OCI-LY3 (cell line): ENCODE results near the gene RPS21.

Experiments used
- H2AFZ ChIP-seq: fragments of 200-600, 300-600 bp; shearing (Covaris generic); 2 replicates; pipeline ENCODE4 v1.6.0; 2014; ENCODE audit warnings: antibody characterized with exemption, low read depth, low read length
- H3K27ac ChIP-seq: fragments of 200-600, 300-600 bp; sonication (generic); 2 replicates; pipeline ENCODE4 v1.5.1; 2014; ENCODE audit warnings: mild to moderate bottlenecking, low read length, moderate library complexity, mixed read lengths
- H3K27me3 ChIP-seq: fragments of 200-600, 300-600 bp; sonication (generic); 2 replicates; pipeline ENCODE4 v1.6.1; 2014; ENCODE audit warnings: low read depth, low read length, mixed read lengths
- H3K36me3 ChIP-seq: fragments of 200-600, 300-600 bp; sonication (generic); replicated peaks from 2 replicates; pipeline ENCODE3; 2014; ENCODE audit warnings: low read depth, low read length, mixed read lengths
- H3K4me1 ChIP-seq: fragments of 300-600, 200-600 bp; sonication (generic); 2 replicates; pipeline ENCODE4 v1.6.1; 2014; ENCODE audit warnings: low read length, mixed read lengths
- H3K4me2 ChIP-seq: fragments of 200-600, 300-600 bp; sonication (generic); 2 replicates; pipeline ENCODE4 v1.6.1; 2014; ENCODE audit warnings: low read length, mixed read lengths
- H3K4me3 ChIP-seq: fragments of 300-600, 200-600 bp; sonication (generic); 2 replicates; pipeline ENCODE4 v1.5.1; 2014; ENCODE audit warnings: antibody characterized with exemption, mild to moderate bottlenecking, low read length, moderate library complexity
- H3K79me2 ChIP-seq: fragments of 300-600, 200-600 bp; shearing (Covaris generic); 2 replicates; pipeline ENCODE4 v1.6.1; 2014; ENCODE audit warnings: mild to moderate bottlenecking, low read length, mixed read lengths
- H3K9ac ChIP-seq: fragments of 300-600, 200-600 bp; shearing (Covaris generic); 2 replicates; pipeline ENCODE4 v1.6.0; 2014; ENCODE audit warnings: mild to moderate bottlenecking, low read length, moderate library complexity
- H3K9me3 ChIP-seq: fragments of 200-600, 300-600 bp; shearing (Covaris generic); 2 replicates; pipeline ENCODE4 v1.6.1; 2014; ENCODE audit warnings: low read length, mixed read lengths; ENCODE audit not compliant: insufficient read depth
- H4K20me1 ChIP-seq: fragments of 200-600, 300-600 bp; sonication (generic); 2 replicates; pipeline ENCODE4 v1.6.1; 2016; ENCODE audit warnings: low read length, mixed read lengths; ENCODE audit not compliant: insufficient read depth
- EZH2phosphoT487 ChIP-seq: fragments of 200-600 bp; shearing (Covaris generic); IDR thresholded peaks from 2 replicates; pipeline ENCODE4 v1.6.1; 2018; ENCODE audit warnings: antibody characterized with exemption, mixed run types, low read depth
- TF ChIP-seq, protein P1 (sequence below): fragments of 200-600, 300-600 bp; sonication (generic); IDR thresholded peaks from 2 replicates; pipeline ENCODE4 v1.5.1; 2014; ENCODE audit warnings: antibody characterized with exemption, low read length, low read depth

RPS21 gene

DNA sequence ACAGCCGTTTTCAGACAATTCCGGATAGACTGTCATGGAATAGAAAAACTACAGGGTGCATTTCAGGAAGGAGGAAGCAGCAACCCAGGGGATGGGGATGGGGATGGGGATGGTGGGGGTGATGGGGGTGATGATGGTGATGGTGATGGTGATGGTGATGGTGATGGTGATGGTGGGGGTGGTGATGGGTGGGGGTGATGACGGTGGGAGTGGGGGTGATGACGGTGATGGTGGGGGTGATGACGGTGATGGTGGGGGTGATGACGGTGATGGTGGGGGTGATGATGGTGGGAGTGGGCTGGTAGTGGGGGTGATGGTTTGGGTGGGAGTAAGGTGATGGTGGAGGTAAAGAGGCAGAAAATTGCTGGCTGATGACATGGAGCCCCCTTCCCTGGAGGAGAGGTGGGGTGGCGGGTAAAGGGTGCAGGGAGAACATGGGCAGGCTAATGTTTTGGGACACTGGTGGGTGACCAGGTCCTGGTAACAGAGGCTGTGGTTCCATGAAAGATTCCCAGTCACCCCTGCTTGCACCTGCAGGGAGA is 37.3 kb upstream of the RPS21 start:
- Histone ChIP-seq H3K4me2 (no peak overlapping the region), H3K9me3 (no peaks in the 10 kb centered on the region), H3K79me2 (no peaks in the 10 kb centered on the region), H3K9ac (no peak overlapping the region), H2AFZ (no peak overlapping the region), H3K36me3 (peaks cover 2% of the 10 kb centered on the region), H3K27me3 (no peaks in the 10 kb centered on the region), H3K4me3 (no peak overlapping the region), H3K27ac (no peak overlapping the region), H3K4me1 (no peaks in the 10 kb centered on the region), H4K20me1 (no peaks in the 10 kb centered on the region)
- TF ChIP-seq EZH2phosphoT487: no peak

DNA sequence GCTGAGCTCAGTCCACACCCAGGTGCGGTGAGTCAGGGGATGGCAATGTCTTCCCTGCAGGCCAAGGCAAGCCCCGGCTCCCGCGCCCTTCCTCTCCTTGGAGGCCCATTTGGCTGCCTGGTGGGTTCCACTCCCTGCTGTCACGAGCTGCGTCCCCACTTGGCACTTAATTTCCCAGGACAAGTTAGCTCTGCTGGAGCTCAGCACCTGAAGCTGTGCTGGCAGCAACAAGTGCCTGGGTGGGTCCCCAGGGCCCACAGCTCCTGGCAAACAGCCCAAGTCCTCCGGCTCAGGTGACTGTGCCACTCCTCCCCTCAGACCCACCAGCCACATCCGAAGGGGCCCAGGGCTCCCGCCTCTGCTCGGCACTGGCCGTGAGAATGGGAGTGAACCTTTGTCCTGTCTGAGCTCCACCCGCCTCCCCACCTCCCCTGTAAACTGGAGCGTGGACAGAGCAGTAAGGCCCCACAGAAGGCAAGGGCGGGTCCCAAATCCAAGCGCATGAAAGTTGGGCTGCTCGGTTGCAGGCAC is 36.7 kb upstream of the RPS21 start:
- H2AFZ ChIP-seq: no peak overlapping the region
- no peaks in the 10 kb centered on the region for H3K27me3 ChIP-seq
- H3K9me3 ChIP-seq: no peaks in the 10 kb centered on the region
- TF ChIP-seq, protein P1, sequence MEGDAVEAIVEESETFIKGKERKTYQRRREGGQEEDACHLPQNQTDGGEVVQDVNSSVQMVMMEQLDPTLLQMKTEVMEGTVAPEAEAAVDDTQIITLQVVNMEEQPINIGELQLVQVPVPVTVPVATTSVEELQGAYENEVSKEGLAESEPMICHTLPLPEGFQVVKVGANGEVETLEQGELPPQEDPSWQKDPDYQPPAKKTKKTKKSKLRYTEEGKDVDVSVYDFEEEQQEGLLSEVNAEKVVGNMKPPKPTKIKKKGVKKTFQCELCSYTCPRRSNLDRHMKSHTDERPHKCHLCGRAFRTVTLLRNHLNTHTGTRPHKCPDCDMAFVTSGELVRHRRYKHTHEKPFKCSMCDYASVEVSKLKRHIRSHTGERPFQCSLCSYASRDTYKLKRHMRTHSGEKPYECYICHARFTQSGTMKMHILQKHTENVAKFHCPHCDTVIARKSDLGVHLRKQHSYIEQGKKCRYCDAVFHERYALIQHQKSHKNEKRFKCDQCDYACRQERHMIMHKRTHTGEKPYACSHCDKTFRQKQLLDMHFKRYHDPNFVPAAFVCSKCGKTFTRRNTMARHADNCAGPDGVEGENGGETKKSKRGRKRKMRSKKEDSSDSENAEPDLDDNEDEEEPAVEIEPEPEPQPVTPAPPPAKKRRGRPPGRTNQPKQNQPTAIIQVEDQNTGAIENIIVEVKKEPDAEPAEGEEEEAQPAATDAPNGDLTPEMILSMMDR: no peak
- TF ChIP-seq EZH2phosphoT487: no peak
- no peaks in the 10 kb centered on the region for H3K4me1 ChIP-seq
- H3K27ac ChIP-seq: no peak overlapping the region
- peaks cover 2% of the 10 kb centered on the region for H3K36me3 ChIP-seq
- H3K9ac ChIP-seq: no peak overlapping the region
- H3K4me3 ChIP-seq: no peak overlapping the region
- no peaks in the 10 kb centered on the region for H3K79me2 ChIP-seq
- H3K4me2 ChIP-seq: no peak overlapping the region
- no peaks in the 10 kb centered on the region; the same call in 1 of the 2 replicates for H4K20me1 ChIP-seq

DNA sequence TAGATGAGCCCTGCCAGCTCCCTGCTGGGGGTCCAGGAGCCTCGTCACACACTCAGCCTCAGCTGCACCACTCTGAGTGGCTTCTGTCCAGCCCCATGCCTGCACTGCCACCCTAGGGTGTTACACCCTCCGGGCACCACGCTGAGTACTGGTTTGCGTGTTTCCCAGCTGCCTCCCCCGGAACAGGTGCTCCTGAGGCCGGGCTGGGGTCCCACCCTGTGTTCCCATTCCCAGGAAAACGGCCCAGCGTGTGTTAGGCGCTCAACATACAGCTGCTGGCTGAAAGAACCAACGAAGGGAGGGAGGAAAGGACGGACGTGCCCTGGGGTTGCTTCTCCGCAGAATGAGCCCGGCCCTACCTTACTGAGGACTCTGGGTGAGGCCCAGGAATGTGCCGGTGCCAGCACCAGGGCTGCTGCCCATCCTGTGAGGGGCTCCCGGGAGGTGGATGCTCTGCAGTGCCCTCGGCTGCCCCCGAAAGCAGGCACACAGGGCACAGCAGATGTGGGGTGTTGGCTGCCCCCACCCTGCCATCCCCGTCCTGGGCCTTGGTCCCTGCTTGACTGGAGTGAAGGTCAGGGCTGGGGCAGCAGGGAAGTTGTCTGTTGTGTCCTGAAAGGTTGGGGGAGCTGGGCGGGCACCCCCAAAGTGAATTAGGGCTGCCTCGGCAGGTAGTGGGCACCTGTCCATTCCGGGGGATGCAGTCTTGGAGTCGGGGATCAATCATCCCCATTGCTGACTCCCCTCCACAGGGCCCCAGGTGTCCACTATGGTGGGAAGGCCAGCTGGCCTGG is 36.1 kb upstream of the RPS21 start:
- Histone ChIP-seq H3K27me3 (no peaks in the 10 kb centered on the region), H3K9ac (no peak overlapping the region), H3K79me2 (no peaks in the 10 kb centered on the region), H3K9me3 (no peaks in the 10 kb centered on the region), H4K20me1 (no peaks in the 10 kb centered on the region; the same call in 1 of the 2 replicates), H3K4me1 (no peaks in the 10 kb centered on the region), H3K36me3 (peaks cover 2% of the 10 kb centered on the region), H3K4me2 (no peak overlapping the region), H3K27ac (no peak overlapping the region), H2AFZ (no peak overlapping the region), H3K4me3 (no peak overlapping the region)
- no peak for TF ChIP-seq EZH2phosphoT487
- TF ChIP-seq, protein P1: no peak

DNA sequence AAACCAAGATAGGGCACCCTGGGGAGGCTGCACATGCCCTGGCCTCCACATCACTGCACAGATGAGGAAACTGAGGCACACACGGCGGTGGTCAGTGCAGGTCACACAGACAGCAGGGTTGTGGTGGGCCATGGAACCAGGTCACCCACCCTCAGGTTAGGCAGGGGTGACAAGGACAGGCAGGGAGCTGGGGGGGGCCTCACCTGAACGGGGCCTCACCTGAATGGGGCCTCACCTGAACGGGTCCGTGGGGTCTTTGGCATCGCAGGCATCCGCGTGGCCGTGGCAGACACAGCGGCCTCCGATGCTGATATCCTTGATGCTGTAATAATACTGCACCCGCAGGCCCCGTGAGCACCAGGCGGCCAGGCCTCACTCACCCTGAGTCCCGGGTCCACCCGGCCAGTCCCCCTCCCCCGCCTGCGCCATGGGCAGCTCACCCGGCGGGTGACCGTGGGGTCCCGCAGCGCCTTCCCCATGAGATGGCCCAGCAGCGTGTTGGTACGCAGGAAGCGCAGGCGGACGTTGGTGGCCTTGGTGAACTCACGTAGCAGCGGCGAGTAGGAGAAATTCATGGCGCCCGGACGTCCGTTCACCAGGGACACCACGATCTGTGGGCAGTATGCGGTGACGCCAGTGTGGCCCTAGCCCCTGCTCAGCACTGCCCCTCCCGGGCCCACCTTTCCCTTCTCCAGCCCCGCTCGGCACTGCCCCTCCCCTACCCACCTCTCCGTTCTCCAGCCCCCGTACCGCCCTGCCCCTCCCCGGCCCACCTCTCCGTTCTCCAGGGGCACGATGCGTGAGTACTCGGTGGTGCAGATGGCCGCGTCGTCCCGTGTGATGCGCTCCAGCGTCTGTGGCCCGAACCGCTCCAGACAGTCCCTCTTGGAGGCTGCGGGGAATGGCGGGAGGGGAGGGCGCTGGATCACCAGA is 35.2 kb upstream of the RPS21 start:
- Histone ChIP-seq H3K9me3 (no peaks in the 10 kb centered on the region), H3K4me1 (no peaks in the 10 kb centered on the region), H3K27ac (no peak overlapping the region), H3K36me3 (peaks cover 2% of the 10 kb centered on the region), H2AFZ (no peak overlapping the region), H3K27me3 (no peaks in the 10 kb centered on the region), H3K9ac (no peak overlapping the region), H3K4me2 (no peak overlapping the region), H4K20me1 (no peaks in the 10 kb centered on the region; the same call in 1 of the 2 replicates), H3K79me2 (no peaks in the 10 kb centered on the region), H3K4me3 (no peak overlapping the region)
- TF ChIP-seq, protein P1: no peak
- no peak for TF ChIP-seq EZH2phosphoT487
